Keratinocyte (primary cell): Measurements from ENCODE around the gene LOC128125822.

Source experiments
- DNase-seq: peaks from one replicate; pipeline ENCODE4 v3.0.0-alpha.2; 2011; ENCODE audit warnings: low read depth, missing footprints, low spot score
- FAIRE-seq: peaks from 2 replicates; lab custom pipeline; 2011; peaks lifted over from hg19 to GRCh38; lab: Jason Lieb, UNC
- H2AFZ ChIP-seq: 2 replicates; pipeline ENCODE4 v1.6.0; 2012; ENCODE audit warnings: low read length, control low read depth, inconsistent platforms; ENCODE audit not compliant: control insufficient read depth
- H3K27ac ChIP-seq: 2 replicates; pipeline ENCODE4 v1.5.1; 2011; ENCODE audit warnings: low read length; ENCODE audit not compliant: control insufficient read depth, insufficient read depth
- H3K27me3 ChIP-seq: 3 replicates; pipeline ENCODE4 v1.6.0; 2011; ENCODE audit warnings: low read length; ENCODE audit not compliant: control insufficient read depth, insufficient read depth; ENCODE audit errors: extremely low read depth
- H3K36me3 ChIP-seq, 2 experiments: 2 replicates in 1 of 2; 3 replicates in 1 of 2; pipeline ENCODE4 v1.5.1; 2011; ENCODE audit warnings: low read length in 2 of 2, mild to moderate bottlenecking in 1 of 2; ENCODE audit not compliant: control insufficient read depth in 2 of 2, insufficient read depth in 2 of 2; ENCODE audit errors: extremely low read depth in 1 of 2
- H3K4me1 ChIP-seq: 3 replicates; pipeline ENCODE4 v1.5.1; 2011; ENCODE audit warnings: low read length; ENCODE audit not compliant: control insufficient read depth, insufficient read depth; ENCODE audit errors: extremely low read depth
- H3K4me2 ChIP-seq: 3 replicates; pipeline ENCODE4 v1.6.0; 2011; ENCODE audit warnings: low read depth, low read length; ENCODE audit not compliant: control insufficient read depth, insufficient read depth; ENCODE audit errors: extremely low read depth
- H3K4me3 ChIP-seq, 3 experiments: fragments of 200-600 bp in 1 of 3; sonication (generic) in 1 of 3; 2 replicates in 2 of 3; 3 replicates in 1 of 3; pipeline ENCODE4 v1.5.1; 2011 to 2016; ENCODE audit warnings: low read length in 3 of 3, mild to moderate bottlenecking in 3 of 3, control low read depth in 2 of 3, inconsistent platforms in 1 of 3, low read depth in 1 of 3, mixed read lengths in 1 of 3, mixed run types in 1 of 3, moderate library complexity in 1 of 3; ENCODE audit not compliant: control insufficient read depth in 2 of 3, insufficient read depth in 2 of 3; ENCODE audit errors: extremely low read depth in 1 of 3
- H3K79me2 ChIP-seq: 2 replicates; pipeline ENCODE4 v1.6.0; 2012; ENCODE audit warnings: low read length; ENCODE audit not compliant: control insufficient read depth, insufficient read depth
- H3K9ac ChIP-seq: 3 replicates; pipeline ENCODE4 v1.6.0; 2011; ENCODE audit warnings: low read length; ENCODE audit not compliant: control insufficient read depth, insufficient read depth; ENCODE audit errors: extremely low read depth
- H3K9me1 ChIP-seq: 3 replicates; pipeline ENCODE4 v1.6.0; 2011; ENCODE audit warnings: low read length; ENCODE audit not compliant: control insufficient read depth, insufficient read depth; ENCODE audit errors: extremely low read depth
- H3K9me3 ChIP-seq: 2 replicates; pipeline ENCODE4 v1.5.1; 2012; ENCODE audit warnings: low read depth, low read length; ENCODE audit not compliant: control insufficient read depth
- H4K20me1 ChIP-seq: 3 replicates; pipeline ENCODE4 v1.6.0; 2011; ENCODE audit warnings: low read length; ENCODE audit not compliant: control insufficient read depth, insufficient read depth; ENCODE audit errors: extremely low read depth
- EZH2 ChIP-seq: IDR thresholded peaks from one replicate; pipeline ENCODE4 v1.6.1; 2012; ENCODE audit warnings: inconsistent platforms, mild to moderate bottlenecking, low read length, moderate library complexity
- dilution Hi-C: fragments of 300-500 bp; cut with MboI; formaldehyde crosslinking; loops from one replicate; pipeline ENCODE4 v1.7.0; 2020; ENCODE audit warnings: low sequenced_read_pairs; ENCODE audit not compliant: extremely low pct_ligation_motif_present
- TF ChIP-seq, protein P1 (sequence below), 3 experiments: IDR thresholded peaks in 1 of 3; conservative IDR thresholded peaks in 1 of 3; optimal IDR thresholded peaks in 1 of 3; 2 replicates in 2 of 3; 3 replicates in 1 of 3; pipeline versions ENCODE3 to v1.5.1; 2011; ENCODE audit warnings: low read length in 3 of 3, mild to moderate bottlenecking in 3 of 3, moderate library complexity in 2 of 3, control low read depth in 1 of 3, inconsistent platforms in 1 of 3; ENCODE audit not compliant: insufficient read depth in 2 of 3; ENCODE audit errors: extremely low read depth in 1 of 3

The LOC128125822 gene

DNA sequence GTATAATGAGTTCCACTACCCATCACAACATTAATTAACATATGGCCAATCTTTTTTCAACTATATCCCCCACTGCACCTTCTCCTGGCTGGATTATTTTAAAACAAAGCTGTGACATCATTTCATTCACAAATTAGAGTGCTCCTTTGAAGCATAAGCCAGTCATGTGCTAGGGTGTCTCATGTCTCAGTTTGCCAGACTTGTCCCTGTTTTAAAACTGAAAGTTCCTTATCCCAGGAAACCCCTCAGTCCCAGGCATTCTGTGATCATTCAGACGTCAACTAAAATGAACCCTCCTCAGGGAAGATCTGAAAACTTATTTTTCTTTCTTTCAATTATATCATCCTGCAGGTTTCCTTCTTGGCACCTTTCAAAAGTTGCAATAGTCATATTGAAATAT lies 29.3 kb upstream of the LOC128125822 start:
- TF ChIP-seq, protein P1, sequence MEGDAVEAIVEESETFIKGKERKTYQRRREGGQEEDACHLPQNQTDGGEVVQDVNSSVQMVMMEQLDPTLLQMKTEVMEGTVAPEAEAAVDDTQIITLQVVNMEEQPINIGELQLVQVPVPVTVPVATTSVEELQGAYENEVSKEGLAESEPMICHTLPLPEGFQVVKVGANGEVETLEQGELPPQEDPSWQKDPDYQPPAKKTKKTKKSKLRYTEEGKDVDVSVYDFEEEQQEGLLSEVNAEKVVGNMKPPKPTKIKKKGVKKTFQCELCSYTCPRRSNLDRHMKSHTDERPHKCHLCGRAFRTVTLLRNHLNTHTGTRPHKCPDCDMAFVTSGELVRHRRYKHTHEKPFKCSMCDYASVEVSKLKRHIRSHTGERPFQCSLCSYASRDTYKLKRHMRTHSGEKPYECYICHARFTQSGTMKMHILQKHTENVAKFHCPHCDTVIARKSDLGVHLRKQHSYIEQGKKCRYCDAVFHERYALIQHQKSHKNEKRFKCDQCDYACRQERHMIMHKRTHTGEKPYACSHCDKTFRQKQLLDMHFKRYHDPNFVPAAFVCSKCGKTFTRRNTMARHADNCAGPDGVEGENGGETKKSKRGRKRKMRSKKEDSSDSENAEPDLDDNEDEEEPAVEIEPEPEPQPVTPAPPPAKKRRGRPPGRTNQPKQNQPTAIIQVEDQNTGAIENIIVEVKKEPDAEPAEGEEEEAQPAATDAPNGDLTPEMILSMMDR (optimal IDR thresholded peaks at IDR 0.05 in 1 of 3, IDR thresholded peaks at IDR 0.05 in 1 of 3, conservative IDR thresholded peaks at IDR 0.05 in 1 of 3; ENCODE audit: extremely low read depth in 1 of 3, insufficient read depth in 2 of 3, low read length in 3 of 3): no peak
- no peak for TF ChIP-seq EZH2
- no peaks in the 10 kb centered on the region for H3K9me3 ChIP-seq
- no peak for FAIRE-seq
- no peaks in the 10 kb centered on the region for H4K20me1 ChIP-seq
- no peak overlapping the region for H3K27ac ChIP-seq
- H3K4me1 ChIP-seq: peaks cover 7% of the 10 kb centered on the region
- dilution Hi-C loops: no loop called here
- H3K36me3 ChIP-seq: no peaks in the 10 kb centered on the region
- no peak overlapping the region for H3K9ac ChIP-seq
- H3K9me1 ChIP-seq: no peaks in the 10 kb centered on the region
- H3K4me2 ChIP-seq: no peak overlapping the region
- H3K79me2 ChIP-seq: no peaks in the 10 kb centered on the region
- DNase-seq: no peak
- H2AFZ ChIP-seq: no peak overlapping the region
- H3K4me3 ChIP-seq: no peak overlapping the region
- H3K27me3 ChIP-seq: no peaks in the 10 kb centered on the region

DNA sequence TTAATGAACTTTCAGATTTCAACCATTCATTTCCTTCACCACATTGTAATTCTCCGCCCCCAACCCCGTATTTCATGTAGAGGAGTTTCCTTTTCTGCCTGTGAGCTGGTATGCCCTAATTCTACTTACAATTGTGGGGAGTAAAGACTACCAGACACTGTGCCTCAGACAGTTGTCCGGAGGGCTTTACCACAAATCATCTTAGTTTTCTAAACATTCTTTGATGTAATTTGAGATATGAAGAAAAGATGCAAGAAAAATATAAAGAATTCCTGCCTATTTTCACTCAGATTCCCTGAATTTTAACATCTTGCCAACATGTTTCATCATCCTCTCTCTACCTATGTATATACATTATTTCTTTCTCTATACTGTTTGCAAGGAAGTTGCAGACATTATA lies 28.3 kb upstream of the LOC128125822 start:
- Histone ChIP-seq H3K9ac (no peak overlapping the region), H3K9me3 (no peaks in the 10 kb centered on the region), H3K27me3 (no peaks in the 10 kb centered on the region), H3K27ac (no peak overlapping the region), H3K4me1 (no peaks in the 10 kb centered on the region), H4K20me1 (no peaks in the 10 kb centered on the region), H3K4me2 (no peak overlapping the region), H3K4me3 (no peak overlapping the region), H2AFZ (no peak overlapping the region), H3K9me1 (no peaks in the 10 kb centered on the region), H3K36me3 (no peaks in the 10 kb centered on the region), H3K79me2 (no peaks in the 10 kb centered on the region)
- DNase-seq (no peak), FAIRE-seq (no peak)
- dilution Hi-C loops: no loop called here
- no peak for TF ChIP-seq EZH2

DNA sequence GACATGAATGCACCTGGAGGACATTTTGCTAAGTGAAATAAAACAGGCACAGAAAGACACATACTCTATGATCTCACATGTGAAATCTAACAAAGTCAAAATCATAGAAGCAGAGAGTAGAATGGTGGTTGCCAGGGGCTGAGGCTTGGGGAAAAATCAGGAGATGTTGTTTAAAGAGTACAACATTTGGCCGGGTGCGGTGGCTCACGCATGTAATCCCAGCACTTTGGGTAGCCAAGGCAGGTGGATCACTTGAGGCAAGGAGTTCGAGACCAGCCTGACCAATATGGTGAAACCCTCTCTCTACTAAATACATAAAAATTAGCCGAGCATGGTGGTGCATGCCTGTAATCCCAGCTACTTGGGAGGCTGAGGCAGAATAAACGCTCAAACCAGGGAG lies 26.0 kb upstream of the LOC128125822 start:
- H4K20me1 ChIP-seq: no peaks in the 10 kb centered on the region
- no peaks in the 10 kb centered on the region for H3K27me3 ChIP-seq
- H3K79me2 ChIP-seq: no peaks in the 10 kb centered on the region
- no peaks in the 10 kb centered on the region for H3K9me3 ChIP-seq
- DNase-seq (no peak), FAIRE-seq (no peak)
- H3K9ac ChIP-seq: no peak overlapping the region
- no peak overlapping the region for H3K4me3 ChIP-seq
- H3K36me3 ChIP-seq: no peaks in the 10 kb centered on the region
- TF ChIP-seq EZH2: no peak
- TF ChIP-seq, protein P1 (optimal IDR thresholded peaks at IDR 0.05 in 1 of 3, IDR thresholded peaks at IDR 0.05 in 1 of 3, conservative IDR thresholded peaks at IDR 0.05 in 1 of 3; ENCODE audit: extremely low read depth in 1 of 3, insufficient read depth in 2 of 3, low read length in 3 of 3): no peak
- H3K4me2 ChIP-seq: no peak overlapping the region
- H3K4me1 ChIP-seq: no peaks in the 10 kb centered on the region
- dilution Hi-C loops: no loop called here
- no peaks in the 10 kb centered on the region for H3K9me1 ChIP-seq
- H3K27ac ChIP-seq: no peak overlapping the region
- no peak overlapping the region for H2AFZ ChIP-seq
